ENCODE measurements around the gene ATXN1. TPM values are rescaled to one million over a fixed set of nuclear protein-coding genes. Genes with fewer than 3 reads are reported as not detected.

The ATXN1 gene
- total RNA-seq, 1 experiment from 2014 or later = 5.6 TPM

DNA sequence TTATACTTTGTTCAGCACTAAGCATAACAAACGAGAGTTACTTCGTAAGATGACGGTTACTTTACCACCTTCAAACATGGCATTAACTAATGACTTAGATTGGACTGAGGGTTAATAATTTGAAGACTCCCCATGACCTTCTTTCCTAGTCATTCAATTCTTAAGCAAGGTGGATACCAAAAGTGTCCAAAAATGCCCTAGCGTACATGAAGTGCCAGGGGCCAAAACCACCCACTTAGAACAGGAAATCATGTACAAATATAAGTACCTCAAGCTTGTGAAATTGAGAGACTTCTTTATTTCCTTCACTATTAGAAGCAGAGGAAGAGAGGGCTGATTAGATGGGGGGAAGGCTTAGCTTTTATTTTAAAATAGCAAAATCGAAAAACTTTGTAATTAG, 166.4 kb downstream of the ATXN1 start:
- Histone ChIP-seq H4K20me1 (ENCODE audit: control insufficient read depth, insufficient read depth, insufficient read length) (no peaks in the 10 kb centered on the region), H2BK5ac (ENCODE audit: insufficient read length, low read length) (no peak overlapping the region), H3K79me2 (ENCODE audit: insufficient read depth, low read length) (no peaks in the 10 kb centered on the region), H3K4ac (ENCODE audit: low read depth, low read length) (no peak overlapping the region), H2BK20ac (ENCODE audit: low read depth, low read length, poor library complexity, severe bottlenecking) (no peak overlapping the region), H3K14ac (ENCODE audit: insufficient read depth, low read length) (no peak overlapping the region), H3K56ac (ENCODE audit: insufficient read length, low read depth, low read length) (no peak overlapping the region), H3K4me2 (ENCODE audit: insufficient read depth, insufficient read length, low read length) (no peak overlapping the region), H4K91ac (ENCODE audit: insufficient read length, low read depth, low read length) (no peak overlapping the region), H3T11ph (ENCODE audit: low read length) (no peak overlapping the region), H2BK120ac (ENCODE audit: low read depth, low read length, poor library complexity, severe bottlenecking) (no peak overlapping the region), H4K5ac (ENCODE audit: insufficient read length, low read depth, low read length) (no peak overlapping the region), H3K9me3 (ENCODE audit: control insufficient read depth, low read depth, low read length) (no peaks in the 10 kb centered on the region), H3K27ac (ENCODE audit: insufficient read length, low read depth, low read length) (no peak overlapping the region), H3K79me1 (ENCODE audit: insufficient read depth, low read depth, low read length, poor library complexity, severe bottlenecking) (no peaks in the 10 kb centered on the region), H2AFZ (ENCODE audit: low read length) (no peak overlapping the region), H3K23me2 (ENCODE audit: insufficient read length, low read depth, low read length, poor library complexity, severe bottlenecking) (no peaks in the 10 kb centered on the region), H3K4me1 (ENCODE audit: insufficient read depth, low read length) (no peaks in the 10 kb centered on the region), H3K9ac (ENCODE audit: extremely low read depth, insufficient read length, low read length) (no peak overlapping the region), H3K23ac (ENCODE audit: insufficient read length, low read depth, low read length) (no peak overlapping the region), H3K27me3 (ENCODE audit: insufficient read depth, low read length) (no peaks in the 10 kb centered on the region), H2AK5ac (ENCODE audit: insufficient read length, low read length) (no peak overlapping the region), H3K18ac (ENCODE audit: insufficient read length, low read depth, low read length) (no peak overlapping the region), H2BK15ac (ENCODE audit: low read depth, low read length) (no peak overlapping the region), H4K8ac (replicated peaks; ENCODE audit: insufficient read length, low read depth, low read length) (no peak overlapping the region), H2BK12ac (ENCODE audit: insufficient read length, low read depth, low read length) (no peak overlapping the region)
- TF ChIP-seq, protein P1, sequence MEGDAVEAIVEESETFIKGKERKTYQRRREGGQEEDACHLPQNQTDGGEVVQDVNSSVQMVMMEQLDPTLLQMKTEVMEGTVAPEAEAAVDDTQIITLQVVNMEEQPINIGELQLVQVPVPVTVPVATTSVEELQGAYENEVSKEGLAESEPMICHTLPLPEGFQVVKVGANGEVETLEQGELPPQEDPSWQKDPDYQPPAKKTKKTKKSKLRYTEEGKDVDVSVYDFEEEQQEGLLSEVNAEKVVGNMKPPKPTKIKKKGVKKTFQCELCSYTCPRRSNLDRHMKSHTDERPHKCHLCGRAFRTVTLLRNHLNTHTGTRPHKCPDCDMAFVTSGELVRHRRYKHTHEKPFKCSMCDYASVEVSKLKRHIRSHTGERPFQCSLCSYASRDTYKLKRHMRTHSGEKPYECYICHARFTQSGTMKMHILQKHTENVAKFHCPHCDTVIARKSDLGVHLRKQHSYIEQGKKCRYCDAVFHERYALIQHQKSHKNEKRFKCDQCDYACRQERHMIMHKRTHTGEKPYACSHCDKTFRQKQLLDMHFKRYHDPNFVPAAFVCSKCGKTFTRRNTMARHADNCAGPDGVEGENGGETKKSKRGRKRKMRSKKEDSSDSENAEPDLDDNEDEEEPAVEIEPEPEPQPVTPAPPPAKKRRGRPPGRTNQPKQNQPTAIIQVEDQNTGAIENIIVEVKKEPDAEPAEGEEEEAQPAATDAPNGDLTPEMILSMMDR (conservative IDR thresholded peaks at IDR 0.05) = no peak
- Mint-ChIP-seq H3K4me3 (no peak overlapping the region), H3K4me1 (peaks cover 6 to 8% of the 10 kb centered on the region in 2 experiments), H3K27ac (no peak overlapping the region), H3K36me3 (ENCODE audit: insufficient read depth in 1 of 3, low read depth in 3 of 3) (peaks cover 0 to 4% (median 0%) of the 10 kb centered on the region in 3 experiments; a peak in 1 of 7 replicates), H3K9me3 (no peaks in the 10 kb centered on the region; a peak in 1 of 5 replicates), H3K27me3 (ENCODE audit: low read depth) (no peaks in the 10 kb centered on the region; the same call in 1 of the 2 replicates)
- no CpG with 5 or more reads among the region's 5 CpGs for WGBS (ENCODE audit: extremely low coverage, insufficient read length, low lambda C conversion rate)
- DNase-seq = no peak
